Tibial nerve (tissue), 4 donors: ENCODE results near the gene POLR3A.

ENCODE experiments used
- CTCF ChIP-seq, 5 experiments: fragments of 200-600 bp in 3 of 5; fragments of 450-650 bp in 2 of 5; sonication (generic) in 3 of 5; IDR thresholded peaks; one replicate each; pipeline ENCODE4 v1.5.1; 2016 to 2019; ENCODE audit warnings: antibody characterized with exemption in 5 of 5, mild to moderate bottlenecking in 3 of 5, moderate library complexity in 2 of 5
- EP300 ChIP-seq, 2 donors: sonication (generic); formaldehyde crosslinking; IDR thresholded peaks; one replicate each; pipeline ENCODE4 v1.6.1; 2017; ENCODE audit warnings: antibody characterized with exemption in 2 of 2, mild to moderate bottlenecking in 1 of 2
- POLR2A ChIP-seq, 2 donors: fragments of 450-650 bp; IDR thresholded peaks; one replicate each; pipeline ENCODE4 v1.6.1; 2017; ENCODE audit warnings: antibody characterized with exemption in 2 of 2, mild to moderate bottlenecking in 2 of 2, moderate library complexity in 2 of 2

- TF ChIP-seq POLR2A (IDR thresholded peaks at IDR 0.05) (no peak), CTCF (IDR thresholded peaks at IDR 0.05) (no peak), EP300 (IDR thresholded peaks at IDR 0.05) (no peak)
Observed at GRCh38 chr10:78042752-78043104, 13.4 kb upstream of the POLR3A start.
